ENCODE results near the gene ARID3B. TPM values are rescaled to one million over a fixed set of nuclear protein-coding genes. Genes with fewer than 3 reads are reported as not detected.
A peak's percentile ranks its signal among the peaks of the same experiment; 100 is the strongest.
"Not testable (repeated sequence)": the region's sequence is repeated elsewhere in the genome, so short reads cannot be mapped to it uniquely, and the experiment has no call there.

ARID3B gene
- total RNA-seq, 1 experiment from 2014 or later, result 92.3 TPM

- in situ Hi-C loops (cut with HindIII; ENCODE audit: low sequenced_read_pairs); DNase-seq (ENCODE audit: low spot score): not testable (repeated sequence)
Measured at GRCh38 chr15:74597146-74597705, 56.2 kb downstream of the ARID3B start.

DNA sequence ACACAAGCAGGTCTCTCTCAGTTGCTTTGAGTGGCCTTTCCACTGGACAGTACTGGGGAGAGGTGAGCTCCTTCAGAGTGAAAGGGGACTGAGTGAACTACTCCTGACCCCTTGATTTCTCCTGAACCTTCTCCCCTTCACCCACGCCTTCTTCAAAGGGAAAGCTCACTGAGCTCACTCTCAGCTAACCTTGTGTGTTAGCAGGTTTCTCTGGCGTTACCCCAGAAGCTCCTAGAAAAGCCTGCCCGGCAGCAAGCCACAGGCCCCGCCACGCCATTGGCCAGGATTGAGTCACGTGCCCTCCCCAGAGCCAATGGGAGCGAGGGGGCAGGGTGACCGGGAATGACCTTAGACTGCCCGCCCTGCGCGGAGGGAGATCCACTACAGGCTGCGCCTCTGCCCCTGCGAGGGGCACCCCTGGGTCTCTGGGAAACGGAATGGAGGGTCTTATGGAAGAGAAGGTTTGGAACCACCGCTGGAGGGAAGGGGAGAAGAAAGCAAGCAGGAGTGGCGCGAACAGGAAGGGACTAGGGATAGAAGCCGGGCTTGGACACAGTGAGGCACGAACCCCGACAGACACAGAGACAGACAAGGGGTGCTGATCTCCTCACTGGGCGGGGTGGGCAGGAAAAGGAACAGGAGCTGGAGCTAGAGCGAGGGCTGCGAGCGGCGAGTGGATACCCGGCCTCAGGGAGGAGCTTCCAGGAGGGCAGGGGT is 57.3 kb downstream of the ARID3B start:
- in situ Hi-C loops (cut with HindIII; ENCODE audit: low sequenced_read_pairs), result no loop called here
- DNase-seq (ENCODE audit: low spot score), result peak; percentile 91

DNA sequence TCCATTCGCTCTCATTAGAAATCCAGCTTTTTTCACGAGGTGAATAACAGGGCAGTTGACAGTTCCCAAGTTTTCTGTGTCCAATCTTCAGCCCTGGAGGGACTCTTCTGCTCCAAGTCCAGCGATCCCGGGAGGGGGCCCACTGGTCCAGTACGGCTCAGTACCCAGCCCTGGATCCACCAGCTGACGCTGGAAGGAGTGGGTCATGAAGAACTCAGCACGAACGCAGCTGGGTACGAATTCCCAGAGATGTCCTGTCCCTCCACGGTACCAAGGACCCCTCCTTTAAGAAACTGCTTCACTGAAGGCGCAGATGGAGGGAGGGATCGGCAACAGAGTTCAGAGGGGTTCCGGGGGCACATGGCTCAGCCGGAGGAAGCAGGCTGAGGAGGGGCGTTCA is 58.1 kb downstream of the ARID3B start:
- in situ Hi-C loops (cut with HindIII; ENCODE audit: low sequenced_read_pairs), result no loop called here
- DNase-seq (ENCODE audit: low spot score), result no peak

DNA sequence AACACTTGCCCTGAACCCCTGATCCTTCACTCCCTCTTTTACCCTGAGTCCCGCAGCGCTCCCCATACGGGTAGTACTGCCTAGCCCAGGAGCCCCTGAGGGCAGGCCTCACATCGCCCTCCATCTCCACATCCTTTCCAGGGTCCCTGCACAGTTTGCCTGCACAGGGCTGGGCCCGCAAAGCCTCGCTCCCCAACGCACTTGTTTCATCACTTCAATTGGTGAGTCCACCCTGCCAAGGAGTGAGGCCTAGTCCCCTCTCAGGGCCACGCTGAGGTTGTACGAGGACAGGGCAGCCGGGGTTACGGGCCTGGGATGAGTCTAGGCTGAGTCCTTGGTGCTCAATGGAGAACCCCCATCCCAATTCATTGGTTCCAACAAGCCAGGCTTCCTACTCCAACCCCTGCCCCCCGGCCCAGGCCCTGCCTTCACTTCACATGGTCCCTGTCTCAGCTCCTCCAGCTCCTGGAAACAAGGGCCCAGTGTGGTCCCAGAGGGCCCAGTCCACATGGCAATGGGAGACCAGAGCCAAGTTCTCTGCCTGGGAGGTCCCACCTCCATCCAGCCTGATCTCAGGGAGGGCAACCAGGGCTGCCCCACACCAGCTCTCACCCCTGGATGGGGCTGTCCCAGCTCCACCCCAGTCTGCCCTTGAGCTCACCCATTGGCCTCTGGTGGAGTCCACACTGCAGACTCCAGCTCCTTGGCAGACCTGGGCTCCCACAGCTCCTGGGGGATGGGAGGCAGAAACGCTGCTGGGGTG is 62.2 kb downstream of the ARID3B start:
- in situ Hi-C loops (cut with HindIII; ENCODE audit: low sequenced_read_pairs), result no loop called here
- no peak for DNase-seq (ENCODE audit: low spot score)

- in situ Hi-C loops (cut with HindIII; ENCODE audit: low sequenced_read_pairs), result no loop called here
- no peak for DNase-seq (ENCODE audit: low spot score)
Measured at GRCh38 chr15:74603789-74604705, 63.0 kb downstream of the ARID3B start.

- no peak for DNase-seq (ENCODE audit: low spot score)
- in situ Hi-C loops (cut with HindIII; ENCODE audit: low sequenced_read_pairs), result no loop called here
Measured at GRCh38 chr15:74604983-74605794, 64.2 kb downstream of the ARID3B start.

DNA sequence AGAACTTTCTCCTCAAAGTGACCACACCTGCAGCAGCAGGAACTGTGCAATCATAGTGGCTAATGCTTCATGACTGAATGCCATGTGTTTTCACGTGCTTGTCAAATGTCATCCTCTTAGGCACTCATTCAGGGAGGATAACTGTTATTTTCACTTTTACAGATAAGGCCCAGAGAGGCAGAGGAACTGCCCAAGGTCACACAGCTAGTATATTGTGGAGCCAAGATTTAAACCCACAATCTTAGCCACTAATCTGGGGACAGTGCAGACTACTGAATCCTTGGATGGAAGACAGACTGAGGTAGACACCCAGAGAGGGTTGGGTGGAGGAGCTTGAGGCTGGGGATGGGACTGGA is 64.8 kb downstream of the ARID3B start:
- in situ Hi-C loops (cut with HindIII; ENCODE audit: low sequenced_read_pairs), result no loop called here
- no peak for DNase-seq (ENCODE audit: low spot score)

- in situ Hi-C loops (cut with HindIII; ENCODE audit: low sequenced_read_pairs), result no loop called here
Measured at GRCh38 chr15:74608786-74609185, 67.8 kb downstream of the ARID3B start.

DNA sequence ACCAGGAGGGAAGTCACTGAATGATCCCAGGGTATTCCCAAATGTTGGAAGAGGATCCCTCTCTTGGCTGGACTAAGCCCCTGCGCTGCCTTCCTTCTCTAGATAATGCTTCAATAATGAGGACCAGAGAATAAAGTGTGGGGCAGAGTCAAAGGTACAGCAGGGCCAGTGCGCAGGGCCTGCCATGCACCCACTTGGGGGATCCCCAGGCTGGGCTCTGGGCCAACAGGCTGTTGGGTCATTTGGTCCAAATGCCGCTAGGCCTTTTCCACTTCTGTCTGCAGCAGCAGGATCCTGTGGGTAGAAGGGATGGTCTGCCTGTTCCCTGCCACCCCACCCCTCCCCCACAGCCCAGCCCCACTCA is 68.9 kb downstream of the ARID3B start:
- DNase-seq (ENCODE audit: low spot score), result no peak
- in situ Hi-C loops (cut with HindIII; ENCODE audit: low sequenced_read_pairs), result no loop called here

More at GRCh38 chr15:74608786-74609185, 67.8 kb downstream of the ARID3B start:
- no peak for DNase-seq (ENCODE audit: low spot score)

GRCh38 chr15:74610302-74610951 is 69.4 kb downstream of the ARID3B start:
- no peak for DNase-seq (ENCODE audit: low spot score)
- in situ Hi-C loops (cut with HindIII; ENCODE audit: low sequenced_read_pairs), result no loop called here

- in situ Hi-C loops (cut with HindIII; ENCODE audit: low sequenced_read_pairs), result no loop called here
Measured at GRCh38 chr15:74611341-74611740, 70.3 kb downstream of the ARID3B start.

GRCh38 chr15:74611834-74612233 is 70.8 kb downstream of the ARID3B start:
- in situ Hi-C loops (cut with HindIII; ENCODE audit: low sequenced_read_pairs), result no loop called here
- no peak for DNase-seq (ENCODE audit: low spot score)

More at GRCh38 chr15:74611341-74611740, 70.3 kb downstream of the ARID3B start:
- DNase-seq (ENCODE audit: low spot score), result no peak

DNA sequence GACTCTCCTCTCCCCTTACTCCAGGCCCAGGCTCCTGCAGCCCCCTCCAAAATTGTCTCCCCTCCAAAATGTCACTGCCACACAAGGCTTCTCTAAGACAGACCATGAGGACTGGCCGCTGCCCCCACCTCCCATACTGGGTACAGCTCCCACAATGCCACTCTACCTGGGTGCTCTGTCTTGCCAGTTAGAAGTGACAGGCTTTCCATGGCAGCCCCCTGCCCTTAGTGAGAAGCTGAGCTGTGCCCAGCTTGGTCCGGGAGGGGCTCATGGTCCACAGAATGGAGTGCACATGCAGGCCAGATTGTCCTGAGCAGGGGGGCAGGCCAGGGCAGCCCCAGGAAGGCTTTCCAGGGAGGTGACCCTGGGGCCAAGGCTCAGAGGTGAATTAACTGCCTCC is 71.7 kb downstream of the ARID3B start:
- in situ Hi-C loops (cut with HindIII; ENCODE audit: low sequenced_read_pairs), result no loop called here
- no peak for DNase-seq (ENCODE audit: low spot score)

DNA sequence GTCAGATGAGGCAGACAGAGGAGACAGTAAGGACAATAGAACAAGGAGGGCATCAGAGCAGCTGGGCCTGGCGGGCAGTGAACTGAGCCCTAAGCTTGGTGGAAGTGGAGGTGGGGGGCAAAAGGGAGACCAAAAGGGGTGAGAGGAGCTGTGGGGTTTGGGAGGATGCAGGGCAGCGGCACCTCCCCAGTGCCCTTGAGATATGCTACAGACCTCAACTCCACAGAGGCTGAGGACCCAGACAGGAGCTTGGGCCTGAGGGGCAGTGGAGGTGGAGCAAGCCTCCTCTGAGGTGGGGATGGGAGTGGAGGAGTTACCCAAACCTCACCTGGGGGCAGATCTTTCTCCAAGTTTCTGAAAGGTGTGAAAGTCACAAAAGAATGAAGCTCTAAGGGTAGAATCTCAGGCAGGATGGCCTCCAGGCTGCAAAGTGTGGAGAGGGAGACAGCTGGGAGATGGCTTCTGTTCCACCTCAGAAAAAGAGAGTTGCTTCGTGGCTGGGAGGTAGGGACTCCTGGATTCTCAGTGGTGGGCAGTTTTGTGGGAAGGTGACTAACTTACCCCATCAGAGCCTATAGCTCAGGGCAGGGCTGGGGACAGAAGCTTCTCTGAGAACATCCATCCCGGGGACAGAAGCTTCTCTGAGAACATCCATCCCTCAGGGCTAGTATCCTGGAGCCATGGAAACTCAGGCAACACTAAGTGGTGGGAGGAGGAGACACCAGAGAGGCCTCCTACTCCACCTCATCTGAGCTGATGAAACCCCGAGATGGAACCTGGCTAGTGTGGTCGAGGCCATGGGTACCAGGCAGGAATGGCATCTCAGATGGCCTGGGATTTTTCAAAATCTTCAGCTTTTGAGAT is 72.3 kb downstream of the ARID3B start:
- in situ Hi-C loops (cut with HindIII; ENCODE audit: low sequenced_read_pairs), result no loop called here

GRCh38 chr15:74613953-74614743 is 73.1 kb downstream of the ARID3B start:
- DNase-seq (ENCODE audit: low spot score), result peak; percentile 89
- in situ Hi-C loops (cut with HindIII; ENCODE audit: low sequenced_read_pairs), result no loop called here

More for the DNA sequence above, 72.3 kb downstream of the ARID3B start:
- no peak for DNase-seq (ENCODE audit: low spot score)

DNA sequence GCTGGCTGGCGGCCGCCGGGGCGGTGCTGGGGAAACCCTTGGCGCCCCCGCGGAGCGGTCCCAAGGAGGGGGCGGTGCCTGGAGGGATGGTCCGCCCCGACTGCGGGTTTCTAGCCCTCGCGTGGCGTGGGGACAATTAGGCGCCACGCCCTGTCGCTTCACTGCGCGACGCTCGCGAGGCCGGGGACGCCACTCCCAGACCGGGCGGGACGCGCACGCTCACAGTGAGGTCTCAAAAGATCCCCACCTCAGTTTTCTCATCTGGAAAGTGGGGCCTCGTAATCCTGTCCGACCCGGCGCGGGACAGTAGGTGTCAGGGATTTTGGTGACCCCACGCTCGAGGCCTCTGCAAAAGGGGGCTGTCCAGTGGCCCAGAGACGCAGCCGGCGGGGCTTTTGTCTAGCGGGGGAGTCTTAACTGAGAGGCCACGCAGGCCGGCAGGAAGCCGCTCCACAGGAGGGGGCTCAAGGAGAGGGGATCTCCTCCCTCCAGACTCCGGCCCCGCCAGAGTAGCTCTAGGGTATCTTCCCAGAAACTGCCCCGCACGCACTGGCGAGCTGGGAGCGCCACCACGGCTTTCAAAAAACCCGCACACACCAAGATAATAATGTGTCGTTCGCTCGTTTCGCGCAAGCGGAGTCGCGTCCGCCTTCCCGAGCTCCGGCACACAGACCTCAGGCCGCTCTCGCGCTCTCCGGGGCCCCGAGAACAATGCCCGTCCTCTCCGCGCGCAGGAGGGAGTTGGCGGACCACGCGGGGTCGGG is 73.9 kb downstream of the ARID3B start:
- in situ Hi-C loops (cut with HindIII; ENCODE audit: low sequenced_read_pairs), result no loop called here
- DNase-seq (ENCODE audit: low spot score), result no peak

All from G401 (cell line).